ELR (cell line): ENCODE measurements around the gene STKLD1.
A peak's percentile ranks its signal among the peaks of the same experiment; 100 is the strongest.
"Not testable (repeated sequence)": the region's sequence is repeated elsewhere in the genome, so short reads cannot be mapped to it uniquely, and the experiment has no call there.

ENCODE experiments used
- DNase-seq: peaks from one replicate; pipeline ENCODE4 v3.0.0-alpha.2; 2015; ENCODE audit warnings: low read depth

The STKLD1 gene

DNA sequence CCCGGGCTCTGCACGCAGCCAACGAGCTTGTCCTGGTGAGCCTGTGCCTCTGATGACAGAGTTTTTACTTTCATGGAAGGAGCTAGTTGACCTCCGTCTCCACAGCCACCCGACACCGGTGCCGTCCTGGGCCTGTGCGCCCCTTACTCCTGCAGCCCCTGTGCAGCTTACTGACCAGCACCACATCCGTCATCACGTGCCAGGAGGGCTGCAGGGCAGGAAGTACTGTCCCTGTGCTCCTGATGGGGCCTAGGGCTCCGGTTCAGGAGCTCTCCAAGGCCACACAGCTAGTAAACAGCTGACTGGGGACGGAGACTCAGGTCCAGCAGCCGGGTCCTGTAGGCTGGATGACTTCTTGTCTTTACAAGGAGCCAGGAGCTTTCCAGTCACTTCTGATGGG, 10.2 kb downstream of the STKLD1 start:
- DNase-seq: no peak

DNA sequence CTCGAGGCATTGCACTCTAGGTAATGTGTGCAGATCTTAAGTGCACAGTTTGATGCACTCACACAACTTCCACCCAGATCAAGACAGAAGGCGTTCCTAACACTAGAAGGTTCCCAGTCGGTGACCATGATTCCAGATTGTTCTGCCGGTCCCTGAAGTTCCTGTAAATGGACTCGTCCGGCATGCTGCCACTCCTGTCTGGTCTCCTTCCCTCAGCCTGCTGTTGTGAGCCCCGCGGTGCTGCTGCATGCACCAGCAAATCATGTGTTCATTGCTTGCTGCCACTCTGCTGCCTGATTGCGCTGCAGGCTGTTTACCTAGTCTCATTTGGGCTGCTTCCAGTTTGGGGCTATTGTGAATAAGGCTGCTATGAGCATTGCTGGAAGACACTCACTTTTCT, 11.5 kb downstream of the STKLD1 start:
- no peak for DNase-seq

DNA sequence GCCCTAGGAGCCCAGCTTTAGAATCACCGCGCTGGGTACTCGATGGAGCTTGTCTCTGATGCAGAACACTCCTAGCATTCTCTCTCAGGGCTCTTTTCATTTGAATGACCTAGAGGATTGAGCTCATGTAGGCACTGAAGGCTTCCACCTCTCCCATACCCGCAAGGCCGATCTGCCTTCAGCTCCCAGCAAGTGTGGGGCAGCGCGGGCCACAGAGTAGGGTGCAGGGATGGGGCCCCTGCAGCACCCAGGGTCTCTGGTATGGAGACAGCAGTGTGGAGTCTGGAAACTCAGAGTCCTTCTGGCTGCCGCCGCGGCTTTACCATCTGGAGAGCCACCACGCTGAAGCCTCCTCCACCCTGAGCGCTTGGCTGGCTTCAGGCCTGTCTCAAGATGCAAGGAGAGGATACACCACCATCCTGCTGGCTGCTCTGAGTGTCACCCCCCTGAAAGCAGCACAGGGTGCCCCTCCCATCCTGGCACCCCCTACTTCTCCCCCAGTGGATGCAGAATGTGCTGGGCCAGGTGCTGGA, 12.9 kb downstream of the STKLD1 start:
- DNase-seq: no peak

DNA sequence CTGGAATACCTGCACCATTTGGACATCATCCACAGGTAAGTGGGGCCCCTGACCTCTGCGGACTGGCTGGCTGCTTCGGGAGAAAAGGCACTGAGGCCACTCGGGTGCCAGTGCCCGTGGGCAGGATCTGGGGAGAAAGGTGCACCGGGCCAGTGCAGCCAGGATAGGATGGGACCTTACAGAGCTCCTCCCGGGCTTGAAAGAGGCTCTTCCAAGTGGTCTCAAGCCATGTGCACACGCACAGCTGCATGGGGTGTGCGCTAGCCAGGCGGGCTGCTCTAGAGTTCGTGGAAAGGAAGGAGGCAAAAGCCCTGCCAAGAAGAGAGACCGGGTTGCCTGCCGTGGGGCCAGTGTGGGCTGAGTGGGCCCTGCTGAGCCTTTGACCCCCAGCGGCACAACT, 13.4 kb downstream of the STKLD1 start:
- DNase-seq: no peak

DNA sequence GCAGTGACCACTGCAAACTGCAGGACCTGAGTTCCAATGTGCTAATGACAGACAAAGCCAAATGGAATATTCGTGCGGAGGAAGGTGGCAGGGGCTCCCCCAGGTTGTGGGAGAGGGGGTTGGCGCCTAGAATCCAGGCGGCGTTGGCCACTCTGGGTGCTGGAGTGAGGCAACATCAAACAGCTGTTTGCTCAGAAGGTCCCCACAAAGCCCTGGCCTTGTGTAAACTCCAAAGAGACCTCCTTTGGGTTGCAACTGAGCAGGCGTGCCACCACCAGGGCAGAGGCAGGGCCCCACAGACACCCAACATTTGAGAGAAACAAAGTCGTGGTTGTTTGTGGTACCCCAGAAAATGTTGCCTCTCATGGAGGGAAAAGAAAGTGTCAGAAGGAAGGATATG, 14.5 kb downstream of the STKLD1 start:
- no peak for DNase-seq

DNA sequence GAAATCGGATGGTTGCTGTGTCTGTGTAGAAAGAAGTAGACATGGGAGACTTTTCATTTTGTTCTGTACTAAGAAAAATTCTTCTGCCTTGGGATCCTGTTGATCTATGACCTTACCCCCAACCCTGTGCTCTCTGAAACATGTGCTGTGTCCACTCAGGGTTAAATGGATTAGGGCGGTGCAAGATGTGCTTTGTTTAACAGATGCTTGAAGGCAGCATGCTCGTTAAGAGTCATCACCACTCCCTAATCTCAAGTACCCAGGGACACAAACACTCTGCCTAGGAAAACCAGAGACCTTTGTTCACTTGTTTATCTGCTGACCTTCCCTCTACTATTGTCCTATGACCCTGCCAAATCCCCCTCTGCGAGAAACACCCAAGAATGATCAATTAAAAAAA, 15.3 kb downstream of the STKLD1 start:
- not testable (repeated sequence) for DNase-seq

DNA sequence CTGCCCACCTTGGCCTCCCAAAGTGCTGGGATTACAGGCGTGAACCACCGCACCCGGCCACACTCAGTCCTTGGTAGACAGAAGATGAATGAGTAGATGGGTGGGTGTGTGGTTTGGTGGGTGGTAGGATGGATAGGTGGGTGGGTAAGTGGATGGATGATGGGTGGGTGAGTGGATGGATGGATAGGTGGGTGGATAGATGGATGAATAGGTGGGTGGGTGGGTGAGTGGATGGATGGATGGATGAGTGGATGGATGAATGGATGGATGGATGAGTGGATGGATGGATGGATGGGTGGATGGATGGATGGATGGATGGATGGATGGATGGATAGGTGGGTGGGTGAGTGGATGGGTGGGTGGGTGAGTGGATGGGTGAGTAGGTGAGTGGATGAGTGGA, 16.1 kb downstream of the STKLD1 start:
- DNase-seq: not testable (repeated sequence)

DNA sequence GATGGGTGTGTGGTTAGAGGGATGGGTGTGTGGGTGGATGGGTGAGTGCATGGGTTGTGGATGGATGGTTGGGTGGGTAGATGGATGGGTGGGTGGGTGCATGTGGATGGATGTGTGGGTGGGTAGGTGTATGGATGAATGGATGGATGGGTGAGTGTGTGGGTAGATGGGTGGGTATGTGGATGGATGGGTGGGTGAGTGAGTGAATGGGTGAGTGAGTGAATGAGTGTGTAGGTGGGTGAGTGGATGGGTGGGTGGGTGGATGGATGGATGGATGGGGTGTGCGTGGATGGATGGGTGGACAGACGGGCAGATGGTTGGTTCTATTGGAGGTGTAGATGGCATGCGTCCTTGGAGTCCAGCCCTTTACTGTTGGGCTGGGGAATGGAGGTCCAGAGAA, 17.2 kb downstream of the STKLD1 start:
- DNase-seq: no peak

DNA sequence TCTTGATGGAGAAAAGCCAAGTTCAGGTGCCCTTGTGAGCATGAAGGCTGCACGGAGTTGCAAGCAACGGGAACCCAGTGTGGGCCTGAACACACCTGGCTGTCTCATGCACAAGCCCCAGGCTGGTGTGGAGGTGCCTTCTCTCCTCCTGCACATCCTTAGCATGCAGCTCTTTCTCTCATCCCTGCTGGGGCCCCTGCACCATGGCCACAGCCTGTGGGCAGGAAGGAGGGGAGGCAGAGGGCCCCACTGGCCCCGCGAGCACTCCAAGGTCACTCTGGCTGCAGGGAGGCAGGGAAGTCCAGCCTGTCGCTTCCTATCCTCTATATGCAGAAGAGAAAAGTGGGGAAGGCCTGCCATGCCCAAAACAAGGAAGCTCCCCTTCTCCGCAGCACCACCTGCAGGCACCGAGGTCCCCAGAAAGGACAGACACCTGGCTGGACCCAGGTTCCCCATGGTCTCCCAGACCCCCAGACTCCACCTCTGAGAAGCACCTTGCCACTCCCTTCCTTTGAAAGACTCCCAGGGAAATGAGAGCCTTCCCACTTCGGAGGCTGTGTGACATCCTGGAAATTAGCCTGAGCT, 18.6 kb downstream of the STKLD1 start:
- DNase-seq: no peak

DNA sequence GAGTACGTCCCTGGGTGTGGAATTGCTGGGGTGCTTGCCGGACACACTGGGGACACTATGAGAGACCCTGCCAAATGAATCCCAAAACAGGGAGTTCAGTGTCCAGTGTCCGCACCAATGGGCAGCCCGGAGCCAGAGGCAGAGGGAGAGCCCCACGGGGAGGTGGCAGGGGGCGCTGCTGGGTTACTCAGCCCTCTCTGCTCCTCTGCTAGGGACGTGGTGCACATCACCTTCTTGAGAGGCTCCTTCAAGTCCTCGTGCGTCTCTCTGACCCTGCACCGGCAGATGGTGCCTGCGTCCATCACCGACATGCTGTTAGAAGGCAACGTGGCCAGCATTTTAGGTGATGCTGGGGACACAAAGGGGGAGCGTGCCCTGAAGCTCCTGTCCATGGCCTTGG, 20.8 kb downstream of the STKLD1 start:
- DNase-seq: peak; percentile 53

DNA sequence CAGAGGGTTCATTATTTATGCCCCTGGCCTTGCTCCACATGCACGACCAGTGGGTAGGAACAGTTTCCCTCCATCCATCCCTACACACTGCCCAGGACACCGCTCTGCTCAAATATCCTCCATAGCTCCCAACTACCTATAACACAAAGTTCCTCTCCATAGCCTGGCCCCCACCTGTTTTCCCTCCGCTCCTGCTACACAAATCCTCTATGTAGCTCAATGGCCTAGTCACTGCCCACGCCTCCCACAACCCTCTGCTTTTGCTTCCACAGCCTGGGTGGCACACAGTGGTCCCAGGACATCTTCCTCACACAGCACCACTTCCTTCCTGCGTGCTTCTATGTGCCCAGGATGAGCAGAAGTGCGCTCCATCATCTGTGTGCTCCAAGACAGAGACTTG, 21.2 kb downstream of the STKLD1 start:
- no peak for DNase-seq

DNA sequence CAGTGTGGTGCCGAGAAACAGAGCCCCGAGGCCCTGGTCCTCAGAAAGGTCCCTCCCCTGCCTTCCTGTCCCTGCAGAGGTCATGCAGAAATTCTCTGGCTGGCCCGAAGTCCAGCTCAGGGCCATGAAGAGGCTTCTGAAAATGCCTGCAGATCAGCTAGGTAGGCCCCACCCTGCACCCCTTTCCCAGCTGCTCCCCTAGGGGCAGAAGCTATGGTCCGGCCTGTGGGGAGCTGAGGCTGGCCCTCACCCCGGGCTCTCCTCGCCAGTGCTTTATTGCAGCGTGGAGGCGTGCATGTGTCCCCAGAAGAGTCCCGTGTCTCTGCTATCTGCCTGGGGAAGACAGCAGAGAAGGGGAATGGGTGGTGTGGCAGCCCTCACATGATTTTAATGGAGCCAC, 21.7 kb downstream of the STKLD1 start:
- DNase-seq: no peak

DNA sequence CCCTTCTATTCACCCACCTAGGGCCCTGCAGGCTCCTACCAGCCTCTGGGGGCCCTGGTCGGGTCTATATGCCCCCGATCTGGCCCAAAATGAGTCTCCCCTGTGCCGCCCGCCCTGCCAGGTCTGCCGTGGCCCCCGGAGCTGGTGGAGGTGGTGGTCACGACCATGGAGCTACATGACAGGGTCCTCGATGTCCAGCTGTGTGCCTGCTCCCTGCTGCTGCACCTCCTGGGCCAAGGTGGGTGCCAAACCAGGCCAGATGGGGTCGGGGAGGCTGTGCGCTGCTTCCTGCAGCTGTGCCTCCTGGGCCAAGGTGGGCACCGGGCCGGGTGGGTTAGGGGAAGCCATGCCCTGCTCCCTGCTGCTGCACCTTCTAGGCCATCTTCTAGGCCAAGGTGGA, 24.1 kb downstream of the STKLD1 start:
- no peak for DNase-seq

DNA sequence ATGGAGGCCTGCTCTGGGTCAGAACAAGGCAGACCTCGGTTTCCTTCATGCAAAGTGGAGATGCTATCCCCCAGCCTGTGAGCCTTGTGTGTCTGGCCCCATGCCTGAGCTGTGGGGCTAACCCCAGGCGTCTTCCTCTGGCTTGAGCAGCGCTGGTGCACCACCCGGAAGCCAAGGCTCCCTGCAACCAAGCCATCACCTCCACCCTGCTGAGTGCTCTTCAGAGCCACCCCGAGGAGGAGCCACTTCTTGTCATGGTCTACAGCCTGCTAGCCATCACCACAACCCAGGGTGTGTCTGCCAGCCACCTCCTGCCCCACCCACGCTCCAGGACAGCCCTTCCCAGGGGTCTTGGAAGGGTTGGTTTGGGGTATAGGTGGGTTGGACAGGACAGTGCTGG, 25.4 kb downstream of the STKLD1 start:
- no peak for DNase-seq

DNA sequence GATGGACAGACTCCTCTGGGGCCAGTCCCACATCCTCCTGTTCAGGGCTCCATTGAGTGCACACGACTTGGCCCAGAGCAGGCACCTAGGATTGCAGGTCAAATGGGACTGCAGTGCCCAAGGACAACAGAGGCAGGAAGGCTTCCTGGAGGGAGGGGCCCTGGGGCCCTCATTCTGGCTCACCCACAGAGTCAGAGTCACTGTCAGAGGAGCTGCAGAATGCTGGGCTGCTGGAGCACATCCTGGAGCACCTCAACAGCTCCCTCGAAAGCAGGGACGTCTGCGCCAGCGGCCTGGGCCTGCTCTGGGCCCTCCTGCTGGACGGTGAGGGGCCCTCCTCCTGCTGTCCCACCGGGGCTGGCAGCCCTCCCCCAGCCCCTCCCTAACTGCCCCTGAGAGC, 26.5 kb downstream of the STKLD1 start:
- no peak for DNase-seq

DNA sequence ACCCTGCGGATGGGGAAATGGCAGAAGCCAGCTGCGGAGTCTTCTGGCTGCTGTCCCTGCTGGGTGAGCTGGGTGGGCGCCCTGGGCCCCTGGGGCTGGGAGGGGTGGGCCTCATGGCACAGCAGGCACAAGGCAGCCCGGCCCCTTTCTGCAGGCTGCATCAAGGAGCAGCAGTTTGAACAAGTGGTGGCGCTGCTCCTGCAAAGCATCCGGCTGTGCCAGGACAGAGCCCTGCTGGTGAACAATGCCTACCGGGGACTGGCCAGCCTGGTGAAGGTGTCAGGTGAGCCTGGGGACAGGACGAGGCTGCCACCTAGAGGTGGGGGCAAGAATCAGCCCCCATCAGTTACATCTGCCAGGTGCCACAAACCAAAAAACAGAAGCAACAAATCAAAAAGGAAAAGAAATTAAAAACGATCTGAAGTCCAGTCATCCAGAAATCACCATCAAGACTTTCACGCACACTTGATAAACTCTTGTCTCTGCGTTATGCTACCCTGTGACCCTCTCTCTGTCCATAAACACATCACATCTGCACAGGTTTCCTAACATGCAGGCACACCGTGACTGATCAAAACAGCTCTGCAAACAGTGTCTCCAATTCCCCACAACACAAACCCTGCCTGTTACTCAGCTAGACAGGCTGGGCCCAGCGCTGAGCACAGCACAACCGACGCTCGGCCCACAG, 27.7 kb downstream of the STKLD1 start:
- no peak for DNase-seq

DNA sequence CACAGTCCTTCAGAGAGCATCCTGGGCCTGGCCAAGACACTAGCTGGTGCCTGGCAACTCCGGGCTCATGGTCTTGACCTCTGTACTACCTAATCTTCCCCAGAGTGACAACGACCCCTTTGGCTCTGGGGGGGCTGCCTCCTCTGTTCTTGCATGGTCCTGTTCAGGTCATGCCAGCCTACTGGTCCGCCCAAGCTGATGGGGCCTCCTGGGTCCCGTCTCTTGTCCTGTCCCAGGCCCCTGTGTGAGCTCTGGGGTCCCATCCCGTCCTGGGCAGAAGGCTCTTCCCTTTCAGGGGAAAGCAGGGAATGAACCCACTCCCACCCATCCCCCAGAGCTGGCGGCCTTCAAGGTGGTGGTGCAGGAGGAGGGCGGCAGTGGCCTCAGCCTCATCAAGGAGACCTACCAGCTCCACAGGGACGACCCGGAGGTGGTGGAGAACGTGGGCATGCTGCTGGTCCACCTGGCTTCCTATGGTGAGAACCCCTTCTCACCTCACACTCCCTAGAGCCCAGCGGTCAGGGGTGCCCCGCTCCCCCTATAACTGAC, 28.4 kb downstream of the STKLD1 start:
- no peak for DNase-seq

DNA sequence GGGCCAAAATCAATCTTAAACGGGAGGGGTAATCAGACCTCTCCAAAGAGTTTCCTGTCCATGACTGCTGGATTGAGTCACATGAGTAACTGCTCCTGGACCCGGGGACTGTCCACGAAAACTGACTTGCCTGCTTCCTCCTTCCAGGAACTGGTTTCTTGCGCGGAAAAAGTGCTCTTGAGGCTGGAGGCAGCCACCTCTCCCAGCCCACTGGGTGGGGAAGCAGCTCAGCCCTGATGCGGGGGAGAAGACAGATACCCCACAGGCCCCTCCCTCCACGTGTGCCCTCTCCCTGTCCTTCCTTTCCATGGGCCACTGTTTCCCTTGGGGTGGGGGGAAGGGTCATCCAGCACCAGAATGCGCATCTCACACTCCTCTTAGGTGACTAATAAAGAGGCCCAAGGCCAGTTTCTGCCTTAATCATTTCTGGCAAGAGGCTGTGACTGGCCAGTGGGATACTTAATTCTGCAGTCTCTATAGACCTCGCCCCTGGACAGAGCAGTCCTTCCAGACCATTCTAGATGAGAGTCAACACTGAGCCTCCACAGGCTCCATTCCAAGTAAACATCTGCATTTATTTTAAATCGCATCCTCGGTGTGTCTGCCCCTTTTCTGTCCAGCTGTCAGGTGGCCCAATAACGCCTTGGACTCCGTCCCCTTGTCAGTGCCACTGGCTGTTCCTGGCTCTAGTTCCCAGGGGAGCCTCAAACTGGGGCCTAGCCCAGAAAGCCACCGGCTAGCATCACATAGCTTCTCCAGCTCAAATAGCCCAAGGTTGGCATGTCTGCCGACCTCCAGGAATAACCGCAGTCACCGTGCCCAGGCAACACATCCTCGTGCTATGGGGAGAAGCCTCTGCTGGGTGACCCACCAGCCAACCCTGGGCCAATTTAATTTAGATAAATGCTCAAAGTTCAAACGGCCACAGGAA, 29.6 kb downstream of the STKLD1 start:
- DNase-seq: peak; percentile 71

DNA sequence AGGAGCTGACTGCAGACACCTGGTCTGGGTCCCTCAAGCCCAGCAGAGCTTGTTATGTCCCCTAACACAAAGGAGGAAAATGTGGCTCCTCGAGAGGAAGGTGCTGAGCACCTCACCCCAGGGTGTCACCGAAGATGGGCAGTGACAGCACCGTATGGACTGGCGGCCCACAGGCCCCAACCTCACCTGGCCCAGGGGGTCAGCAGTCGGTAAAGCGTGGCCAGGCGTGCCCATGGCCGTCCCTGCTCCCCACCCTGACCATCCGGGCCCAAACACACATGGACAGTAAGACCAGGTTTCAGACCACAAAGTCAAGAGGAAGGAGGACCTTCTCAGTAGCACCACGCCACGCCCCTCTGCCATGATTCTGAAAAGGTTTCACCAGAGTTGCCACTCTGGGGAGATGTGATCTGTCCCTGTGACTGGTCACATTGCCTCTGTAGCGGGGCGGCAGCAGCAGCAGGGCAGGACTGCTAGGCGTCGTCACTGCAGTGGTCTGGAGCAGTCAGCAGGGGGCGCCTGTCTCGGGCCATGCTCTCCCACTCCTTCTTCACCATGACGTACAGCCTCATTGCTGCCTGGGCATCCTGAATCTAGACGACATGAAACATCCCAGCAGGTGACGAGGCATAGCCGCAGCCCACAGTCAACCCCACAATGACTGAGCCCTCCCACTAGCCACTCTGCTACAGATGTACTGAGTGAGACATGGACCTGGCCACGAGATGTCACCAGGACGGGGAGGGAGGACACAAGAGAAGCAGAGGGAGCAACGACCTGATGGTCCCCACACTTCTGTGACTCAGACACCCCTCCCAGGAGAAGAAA, 30.5 kb downstream of the STKLD1 start:
- DNase-seq: peak; percentile 83

DNA sequence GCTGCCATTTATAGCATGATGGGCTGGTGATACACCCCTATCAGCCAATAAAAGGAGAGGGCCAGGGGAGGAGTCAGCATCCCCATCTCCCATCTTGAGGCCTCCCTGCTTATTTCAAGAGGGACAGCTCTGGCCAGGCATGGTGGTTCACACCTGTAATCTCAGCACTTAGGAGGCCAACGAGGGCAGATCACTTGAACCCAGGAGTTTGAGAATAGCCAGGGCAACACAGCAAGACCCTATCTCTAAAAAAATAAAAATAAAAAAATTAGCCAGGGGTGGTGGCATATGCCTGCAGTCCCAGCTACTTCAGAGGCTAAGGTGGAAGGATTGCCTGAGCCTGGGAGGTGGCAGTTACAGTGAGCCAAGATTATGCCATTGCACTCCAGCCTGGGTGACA, 31.9 kb downstream of the STKLD1 start:
- DNase-seq: no peak

DNA sequence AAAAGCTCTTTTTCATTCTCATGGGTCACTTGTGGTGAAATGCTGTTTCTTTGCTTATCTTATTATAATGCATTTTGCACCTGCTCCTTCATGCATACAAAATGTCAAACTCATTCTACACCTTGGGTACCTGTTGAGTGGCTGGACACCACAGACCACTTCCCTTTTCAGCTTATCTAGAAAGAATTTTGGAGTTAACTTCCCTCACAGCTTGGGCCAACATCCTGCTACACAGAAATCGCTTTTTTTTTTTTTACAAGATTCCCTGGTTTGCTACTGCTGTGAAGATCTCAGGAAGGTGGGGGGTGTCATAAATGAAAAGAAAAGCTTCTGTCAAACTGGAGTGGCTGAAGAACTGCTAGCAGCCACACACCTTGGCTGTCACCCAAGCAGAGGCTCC, 39.0 kb downstream of the STKLD1 start:
- no peak for DNase-seq
